HepG2 (cell line): ENCODE measurements around the gene TOE1. TPM values are rescaled to one million over a fixed set of nuclear protein-coding genes. Genes with fewer than 3 reads are reported as not detected.
A peak's percentile ranks its signal among the peaks of the same experiment; 100 is the strongest.

Source experiments
- CHD4 ChIP-seq: fragments of 200-600 bp; sonication (generic); IDR thresholded peaks from 2 replicates; pipeline ENCODE4 v1.7.0; 2017; ENCODE audit warnings: mild to moderate bottlenecking, low read length, borderline replicate concordance
- ELF3 ChIP-seq: IDR thresholded peaks from 2 replicates; pipeline ENCODE4 v1.6.1; 2016; ENCODE audit warnings: missing genetic modification reagents, missing compliant biosample characterization
- ETV6 ChIP-seq: sonication (generic); formaldehyde crosslinking; conservative IDR thresholded peaks from 2 replicates; pipeline ENCODE4 v1.4.0; 2020; ENCODE audit warnings: missing genetic modification reagents
- HOXA9 ChIP-seq: sonication (generic); formaldehyde crosslinking; IDR thresholded peaks from 2 replicates; pipeline ENCODE4 v1.8.1; 2022; ENCODE audit warnings: missing genetic modification reagents, mild to moderate bottlenecking, moderate library complexity, borderline replicate concordance
- ISL2 ChIP-seq: sonication (generic); formaldehyde crosslinking; IDR thresholded peaks from 2 replicates; pipeline ENCODE4 v1.5.0; 2020; ENCODE audit warnings: missing genetic modification reagents
- KLF16 ChIP-seq, 2 experiments: sonication (generic) in 1 of 2; formaldehyde crosslinking in 1 of 2; IDR thresholded peaks; 2 replicates each; pipeline versions ENCODE4 v1.6.1 to v1.8.0; 2016 to 2023; ENCODE audit warnings: missing genetic modification reagents in 2 of 2, missing compliant biosample characterization in 1 of 2
- MEF2D ChIP-seq: sonication (generic); formaldehyde crosslinking; IDR thresholded peaks from 2 replicates; pipeline ENCODE4 v1.5.1; 2020; ENCODE audit warnings: mild to moderate bottlenecking, missing genetic modification reagents
- PITX1 ChIP-seq: sonication (generic); formaldehyde crosslinking; IDR thresholded peaks from 2 replicates; pipeline ENCODE4 v1.5.1; 2020; ENCODE audit warnings: mild to moderate bottlenecking, missing genetic modification reagents
- RAD21 ChIP-seq: fragments of 450-650 bp; formaldehyde crosslinking; IDR thresholded peaks from 2 replicates; pipeline ENCODE4 v1.5.0; 2020; ENCODE audit warnings: mild to moderate bottlenecking
- SMAD3 ChIP-seq: sonication (generic); formaldehyde crosslinking; IDR thresholded peaks from 2 replicates; pipeline ENCODE4 v1.4.0; 2020; ENCODE audit warnings: missing genetic modification reagents
- SMC3 ChIP-seq: IDR thresholded peaks from 2 replicates; pipeline ENCODE4 v1.6.1; 2011; ENCODE audit warnings: low read length, improper control_type of control experiment
- TARDBP ChIP-seq: sonication (generic); formaldehyde crosslinking; IDR thresholded peaks from 2 replicates; pipeline ENCODE4 v1.8.0; 2022; ENCODE audit warnings: mild to moderate bottlenecking, missing genetic modification reagents
- ZNF354B ChIP-seq: sonication (generic); formaldehyde crosslinking; IDR thresholded peaks from 2 replicates; pipeline ENCODE4 v1.8.0; 2022; ENCODE audit warnings: mild to moderate bottlenecking, missing genetic modification reagents
- ZNF549 ChIP-seq: sonication (generic); formaldehyde crosslinking; IDR thresholded peaks from 2 replicates; pipeline ENCODE4 v1.5.0; 2020; ENCODE audit warnings: missing genetic modification reagents
- ZNF605 ChIP-seq: sonication (generic); formaldehyde crosslinking; IDR thresholded peaks from 2 replicates; pipeline ENCODE4 v1.8.0; 2022; ENCODE audit warnings: mild to moderate bottlenecking, missing genetic modification reagents
- polyA plus RNA-seq, 8 experiments: library from polyadenylated mRNA; depleted of rRNA in 3 of 8; stranded (reverse) in 7 of 8; unstranded in 1 of 8; fragments of >200 nt; fragmentation: Illumina TruSeq in 4 of 8; extraction: Trizol in 4 of 8; gene quantifications; 2 replicates each; pipeline versions ENCODE4 v1.2.1 to v1.2.3, GENCODE V29; 2011 to 2016; ENCODE audit warnings: low read depth in 4 of 8, missing spikeins in 1 of 8, mixed read lengths in 1 of 8; ENCODE audit not compliant: insufficient read depth in 1 of 8
- total RNA-seq, 5 experiments: library from RNA; depleted of rRNA; stranded (reverse); fragments of >200 nt; fragmentation: Illumina TruSeq; extraction: Trizol; gene quantifications; 2 replicates each; pipeline ENCODE4 v1.2.3, GENCODE V29; 2016; ENCODE audit warnings: low read depth in 1 of 5
- TF ChIP-seq, protein P1 (sequence below): sonication (generic); formaldehyde crosslinking; IDR thresholded peaks from 2 replicates; pipeline ENCODE4 v1.5.1; 2020; ENCODE audit warnings: mild to moderate bottlenecking, moderate library complexity, missing genetic modification reagents
- TF ChIP-seq, protein P2 (sequence below): sonication (generic); formaldehyde crosslinking; IDR thresholded peaks from 2 replicates; pipeline ENCODE4 v1.5.0; 2020; ENCODE audit warnings: mild to moderate bottlenecking, missing genetic modification reagents, moderate library complexity

TOE1 gene
- total and polyA plus RNA-seq, 2 of the 13 experiments (the other 11 are each of a cell fraction or from before 2014, with no cell fraction given) = 14.1 to 19.0 TPM

DNA sequence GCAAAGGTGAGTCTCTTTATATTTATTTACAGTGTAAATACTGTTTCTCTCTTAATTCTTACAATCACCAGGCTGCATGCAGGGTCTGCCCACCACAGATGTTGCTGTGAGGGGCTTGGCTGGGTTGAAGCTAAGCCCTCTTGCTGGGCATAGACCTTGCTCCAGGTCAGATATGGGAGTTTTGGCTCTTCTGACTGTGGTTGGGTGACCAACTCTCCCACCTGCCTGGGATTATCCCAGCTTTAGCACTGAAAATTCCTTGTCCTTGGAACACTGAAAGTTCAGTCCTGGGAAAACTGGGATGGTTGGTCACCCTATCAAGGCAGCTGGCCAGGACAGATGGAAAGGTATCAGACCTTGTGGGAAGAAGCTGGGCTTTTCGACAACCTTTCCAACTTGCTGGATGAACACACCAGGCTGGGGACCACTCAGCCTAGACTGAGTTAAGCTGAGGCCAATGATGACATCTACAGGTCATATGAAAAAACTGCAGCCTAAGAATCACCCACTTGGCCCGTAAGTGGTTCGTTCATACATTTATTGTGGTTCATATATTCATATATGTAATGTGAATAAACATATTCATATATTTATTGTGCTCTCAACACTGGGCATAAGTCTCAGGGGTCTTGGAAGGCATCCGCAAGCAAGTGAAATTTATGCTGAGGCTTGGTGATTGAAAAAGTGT lies 39.8 kb upstream of the TOE1 start (continued):
- TF ChIP-seq PITX1 (CRISPR knock-in tag) (0 out of 2 replicates have a peak, but pooled peaks have one; percentile 31), HOXA9 (CRISPR knock-in tag) (no peak), ELF3 (CRISPR knock-in tag) (0 out of 2 replicates have a peak, but pooled peaks have one; percentile 23), TARDBP (CRISPR knock-in tag) (0 out of 2 replicates have a peak, but pooled peaks have one; percentile 15), MEF2D (CRISPR knock-in tag) (0 out of 2 replicates have a peak, but pooled peaks have one; percentile 30), ZNF605 (CRISPR knock-in tag) (0 out of 2 replicates have a peak, but pooled peaks have one; percentile 24), ETV6 (CRISPR knock-in tag) (no peak), SMC3 (peak; percentile 94), KLF16 (CRISPR knock-in tag; IDR thresholded peaks at IDR 0.05) (peak in 1 of 2 experiments; percentile 53; a peak in 1 of 4 replicates), ZNF354B (CRISPR knock-in tag) (no peak), ISL2 (CRISPR knock-in tag) (no peak), SMAD3 (CRISPR knock-in tag) (0 out of 2 replicates have a peak, but pooled peaks have one; percentile 23), CHD4 (peak; percentile 54; the same call in 1 of the 2 replicates), ZNF549 (CRISPR knock-in tag) (no peak), RAD21 (CRISPR knock-in tag) (peak; percentile 85)
- TF ChIP-seq, protein P1, sequence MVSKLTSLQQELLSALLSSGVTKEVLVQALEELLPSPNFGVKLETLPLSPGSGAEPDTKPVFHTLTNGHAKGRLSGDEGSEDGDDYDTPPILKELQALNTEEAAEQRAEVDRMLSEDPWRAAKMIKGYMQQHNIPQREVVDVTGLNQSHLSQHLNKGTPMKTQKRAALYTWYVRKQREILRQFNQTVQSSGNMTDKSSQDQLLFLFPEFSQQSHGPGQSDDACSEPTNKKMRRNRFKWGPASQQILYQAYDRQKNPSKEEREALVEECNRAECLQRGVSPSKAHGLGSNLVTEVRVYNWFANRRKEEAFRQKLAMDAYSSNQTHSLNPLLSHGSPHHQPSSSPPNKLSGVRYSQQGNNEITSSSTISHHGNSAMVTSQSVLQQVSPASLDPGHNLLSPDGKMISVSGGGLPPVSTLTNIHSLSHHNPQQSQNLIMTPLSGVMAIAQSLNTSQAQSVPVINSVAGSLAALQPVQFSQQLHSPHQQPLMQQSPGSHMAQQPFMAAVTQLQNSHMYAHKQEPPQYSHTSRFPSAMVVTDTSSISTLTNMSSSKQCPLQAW (CRISPR knock-in tag) = 0 out of 2 replicates have a peak, but pooled peaks have one; percentile 28
- TF ChIP-seq, protein P2, sequence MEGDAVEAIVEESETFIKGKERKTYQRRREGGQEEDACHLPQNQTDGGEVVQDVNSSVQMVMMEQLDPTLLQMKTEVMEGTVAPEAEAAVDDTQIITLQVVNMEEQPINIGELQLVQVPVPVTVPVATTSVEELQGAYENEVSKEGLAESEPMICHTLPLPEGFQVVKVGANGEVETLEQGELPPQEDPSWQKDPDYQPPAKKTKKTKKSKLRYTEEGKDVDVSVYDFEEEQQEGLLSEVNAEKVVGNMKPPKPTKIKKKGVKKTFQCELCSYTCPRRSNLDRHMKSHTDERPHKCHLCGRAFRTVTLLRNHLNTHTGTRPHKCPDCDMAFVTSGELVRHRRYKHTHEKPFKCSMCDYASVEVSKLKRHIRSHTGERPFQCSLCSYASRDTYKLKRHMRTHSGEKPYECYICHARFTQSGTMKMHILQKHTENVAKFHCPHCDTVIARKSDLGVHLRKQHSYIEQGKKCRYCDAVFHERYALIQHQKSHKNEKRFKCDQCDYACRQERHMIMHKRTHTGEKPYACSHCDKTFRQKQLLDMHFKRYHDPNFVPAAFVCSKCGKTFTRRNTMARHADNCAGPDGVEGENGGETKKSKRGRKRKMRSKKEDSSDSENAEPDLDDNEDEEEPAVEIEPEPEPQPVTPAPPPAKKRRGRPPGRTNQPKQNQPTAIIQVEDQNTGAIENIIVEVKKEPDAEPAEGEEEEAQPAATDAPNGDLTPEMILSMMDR (CRISPR knock-in tag) = peak; percentile 90
- TF ChIP-seq, all 625 proteins: peak for 24
